GM21526 (cell line): Measurements from ENCODE around the gene YWHAB.

ENCODE experiments used
- ATAC-seq: cut with Tn5 transposase; IDR thresholded peaks from one replicate; pipeline ENCODE4 v1.9.1; 2021; ENCODE audit warnings: moderate library complexity; ENCODE audit not compliant: unreplicated experiment, low FRiP score

Gene YWHAB

DNA sequence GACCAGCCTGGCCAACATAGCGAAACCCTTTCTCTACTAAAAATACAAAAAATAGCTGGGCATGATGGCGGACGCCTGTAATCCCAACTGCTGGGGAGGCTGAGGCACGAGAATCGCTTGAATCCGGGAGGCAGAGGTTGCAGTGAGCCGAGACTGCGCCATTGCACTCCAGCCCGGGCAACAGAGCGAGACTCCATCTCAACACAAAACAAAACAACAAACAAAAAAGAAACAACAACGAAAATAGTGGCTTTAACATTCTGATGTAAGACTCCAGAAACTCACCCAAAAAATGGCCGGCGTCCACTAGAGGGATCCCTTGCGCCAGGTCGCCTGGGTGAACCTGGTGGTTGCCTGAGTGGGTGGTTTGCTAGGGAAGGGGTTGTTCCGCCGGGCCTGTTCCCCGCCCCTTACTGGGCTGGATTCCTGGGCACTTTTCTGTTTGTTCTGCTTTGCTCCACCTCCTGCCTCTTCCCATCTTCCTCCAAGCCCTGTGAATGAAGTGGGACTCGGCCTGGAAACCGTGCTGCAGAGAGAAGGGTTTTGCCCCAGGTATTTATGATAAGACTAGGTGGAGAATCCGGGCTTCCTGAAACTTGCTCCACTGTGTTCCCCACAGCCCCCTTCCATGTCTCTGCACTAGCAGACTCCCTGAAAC is 25.9 kb downstream of the YWHAB start:
- ATAC-seq = no peak

- ATAC-seq = no peak
Measured at GRCh38 chr20:44912189-44912588, 26.7 kb downstream of the YWHAB start.

GRCh38 chr20:44914924-44915323 is 29.4 kb downstream of the YWHAB start:
- no peak for ATAC-seq

GRCh38 chr20:44916586-44916985 is 31.1 kb downstream of the YWHAB start:
- ATAC-seq = no peak

DNA sequence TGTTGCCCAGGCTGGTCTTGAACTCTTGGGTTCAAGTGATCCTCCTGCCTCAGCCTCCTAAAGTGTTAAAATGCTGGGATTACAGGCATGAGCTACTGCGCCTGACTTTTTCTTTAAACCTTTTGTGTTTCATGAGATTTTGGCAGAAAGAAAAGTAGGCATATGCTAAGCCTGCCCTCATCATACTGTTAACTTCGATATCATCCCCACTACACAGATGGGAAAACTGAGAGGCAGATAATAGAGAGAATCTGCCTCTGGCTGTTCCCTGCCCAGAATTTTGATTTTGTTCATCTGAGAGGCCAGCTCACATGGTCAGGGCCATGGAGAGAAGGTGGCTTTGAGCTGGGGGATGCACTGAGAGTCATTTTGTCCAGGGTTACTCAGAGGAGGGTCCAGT is 31.9 kb downstream of the YWHAB start:
- ATAC-seq = no peak

DNA sequence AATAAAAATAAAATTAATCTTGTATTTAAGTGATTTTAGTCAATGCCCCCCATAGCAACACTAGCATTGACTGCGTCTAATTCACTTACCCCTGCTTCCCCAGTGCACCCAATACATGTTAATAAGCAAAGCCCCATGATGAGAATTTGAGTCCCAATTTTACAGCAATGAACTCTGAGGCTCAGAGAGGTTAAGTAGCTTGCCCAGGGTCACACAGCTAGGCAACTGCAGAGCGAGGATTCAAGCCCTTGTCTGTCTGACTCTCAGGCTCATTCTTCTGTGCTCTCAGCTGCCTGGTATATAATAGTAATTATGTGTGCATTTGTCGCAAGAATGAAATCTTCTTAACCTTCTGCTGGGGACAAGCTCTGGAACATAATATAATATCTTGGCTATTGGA is 32.8 kb downstream of the YWHAB start:
- no peak for ATAC-seq

GRCh38 chr20:44918761-44919160 is 33.3 kb downstream of the YWHAB start:
- ATAC-seq = no peak

DNA sequence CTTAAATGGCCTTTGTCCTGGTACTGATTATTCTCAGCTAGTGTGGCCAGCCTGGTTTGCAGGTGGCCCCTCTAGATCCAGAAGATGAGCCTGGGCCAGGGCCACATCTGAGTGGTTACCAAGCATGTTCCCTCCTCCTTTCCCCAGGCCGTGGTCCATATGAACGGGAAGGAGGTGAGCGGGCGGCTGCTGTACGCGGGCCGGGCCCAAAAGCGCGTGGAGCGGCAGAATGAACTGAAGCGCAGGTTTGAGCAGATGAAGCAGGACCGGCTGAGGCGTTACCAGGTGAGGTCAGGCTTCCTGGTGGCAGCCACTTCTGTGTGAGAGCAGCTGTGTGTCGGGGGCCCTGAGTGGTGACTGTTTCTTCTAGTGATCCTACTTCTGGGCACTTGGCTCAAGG is 35.9 kb downstream of the YWHAB start:
- ATAC-seq = no peak

GRCh38 chr20:44924541-44924940 is 39.0 kb downstream of the YWHAB start:
- no peak for ATAC-seq

GRCh38 chr20:44928595-44928994 is 43.1 kb downstream of the YWHAB start:
- no peak for ATAC-seq

DNA sequence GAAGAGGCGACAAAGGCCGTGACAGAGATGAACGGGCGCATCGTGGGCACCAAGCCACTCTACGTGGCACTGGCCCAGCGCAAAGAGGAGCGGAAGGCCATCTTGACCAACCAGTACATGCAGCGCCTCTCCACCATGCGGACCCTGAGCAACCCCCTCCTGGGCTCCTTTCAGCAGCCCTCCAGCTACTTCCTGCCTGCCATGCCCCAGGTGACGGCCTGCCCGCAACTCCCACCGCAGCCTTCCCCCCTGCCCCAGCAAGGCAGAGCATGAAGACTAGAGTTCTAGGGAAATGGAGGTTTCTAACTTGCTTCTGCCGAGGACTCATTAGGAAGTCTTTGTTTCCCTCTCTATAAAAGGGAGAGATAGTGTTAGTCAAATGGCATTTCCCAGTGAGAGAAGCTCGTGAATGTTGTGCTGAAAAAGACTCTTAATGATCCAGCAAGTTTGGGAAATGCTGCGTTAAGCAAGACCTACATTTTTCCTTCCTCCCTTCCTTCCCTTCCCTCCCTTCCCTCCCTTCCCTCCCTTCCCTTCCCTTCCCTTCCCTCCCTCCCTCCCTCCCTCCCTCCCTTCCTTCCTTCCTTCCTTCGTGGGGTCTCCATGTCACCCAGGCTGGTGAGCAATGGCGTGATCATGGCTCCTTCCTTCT is 45.1 kb downstream of the YWHAB start:
- ATAC-seq = no peak

- no peak for ATAC-seq
Measured at GRCh38 chr20:44931911-44932310, 46.4 kb downstream of the YWHAB start.

GRCh38 chr20:44932916-44933315 is 47.4 kb downstream of the YWHAB start:
- ATAC-seq = no peak

DNA sequence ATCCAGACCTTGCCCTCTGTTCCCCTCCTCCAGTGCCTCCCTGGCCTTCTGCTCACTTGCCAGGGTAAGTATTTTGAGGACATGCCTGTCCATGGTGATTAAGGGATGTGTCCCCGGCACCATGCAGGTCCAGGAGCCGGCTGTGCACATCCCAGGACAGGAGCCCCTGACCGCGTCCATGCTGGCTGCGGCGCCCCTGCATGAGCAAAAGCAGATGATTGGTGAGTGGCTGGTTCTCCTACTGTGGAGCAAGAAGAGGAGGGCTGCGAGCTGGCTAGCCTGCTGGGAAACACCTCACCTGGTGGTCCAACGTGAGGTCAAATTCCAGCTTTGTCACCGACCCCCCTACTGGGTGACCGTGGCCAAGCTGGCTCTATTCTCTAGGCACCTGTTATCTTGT is 51.0 kb downstream of the YWHAB start:
- ATAC-seq = no peak

DNA sequence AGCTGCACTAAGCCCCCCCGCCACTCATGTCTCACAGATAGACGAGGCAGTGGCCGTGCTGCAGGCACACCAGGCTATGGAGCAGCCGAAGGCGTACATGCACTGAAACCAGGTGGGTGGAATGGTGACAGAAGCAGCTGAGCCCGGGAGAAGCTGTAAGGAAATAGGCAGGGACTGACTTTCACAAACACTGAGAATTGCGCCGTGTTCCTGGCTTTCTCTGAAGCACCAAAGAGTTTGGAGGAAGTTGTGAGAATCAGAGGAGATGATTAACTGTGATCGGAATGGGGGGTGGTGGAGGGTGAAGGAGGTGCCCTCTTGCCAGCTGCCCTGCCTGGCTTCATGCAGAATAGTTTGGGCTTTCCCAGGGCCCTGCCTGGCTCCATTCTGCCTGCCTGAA is 53.1 kb downstream of the YWHAB start:
- no peak for ATAC-seq

DNA sequence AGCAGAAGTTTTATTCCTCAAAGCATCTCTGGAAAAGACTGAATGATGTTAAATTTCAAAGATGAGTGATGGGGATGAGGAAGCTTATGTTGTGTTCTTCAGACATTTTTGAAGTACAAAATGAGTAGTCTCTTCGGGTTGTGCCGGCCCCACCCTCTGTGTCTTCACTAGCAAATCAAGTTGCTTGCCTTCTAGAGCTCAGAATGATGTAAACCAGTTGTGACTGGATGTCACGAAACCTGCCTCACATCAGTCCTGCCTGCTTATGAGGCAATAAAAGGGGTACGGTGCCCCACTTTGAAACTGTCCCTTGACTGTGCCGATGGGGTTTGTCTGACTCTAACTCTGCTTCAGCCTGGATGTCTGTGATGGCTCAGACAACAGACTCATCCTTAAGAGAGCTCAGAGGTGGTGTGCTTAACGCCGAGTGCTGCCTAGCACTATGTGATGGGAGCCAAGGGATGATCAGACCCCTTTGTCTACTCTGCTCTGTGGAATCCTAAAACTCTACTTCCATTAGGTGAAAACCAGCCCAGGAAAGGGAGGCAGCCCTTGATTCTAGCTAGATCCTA is 55.7 kb downstream of the YWHAB start:
- no peak for ATAC-seq

DNA sequence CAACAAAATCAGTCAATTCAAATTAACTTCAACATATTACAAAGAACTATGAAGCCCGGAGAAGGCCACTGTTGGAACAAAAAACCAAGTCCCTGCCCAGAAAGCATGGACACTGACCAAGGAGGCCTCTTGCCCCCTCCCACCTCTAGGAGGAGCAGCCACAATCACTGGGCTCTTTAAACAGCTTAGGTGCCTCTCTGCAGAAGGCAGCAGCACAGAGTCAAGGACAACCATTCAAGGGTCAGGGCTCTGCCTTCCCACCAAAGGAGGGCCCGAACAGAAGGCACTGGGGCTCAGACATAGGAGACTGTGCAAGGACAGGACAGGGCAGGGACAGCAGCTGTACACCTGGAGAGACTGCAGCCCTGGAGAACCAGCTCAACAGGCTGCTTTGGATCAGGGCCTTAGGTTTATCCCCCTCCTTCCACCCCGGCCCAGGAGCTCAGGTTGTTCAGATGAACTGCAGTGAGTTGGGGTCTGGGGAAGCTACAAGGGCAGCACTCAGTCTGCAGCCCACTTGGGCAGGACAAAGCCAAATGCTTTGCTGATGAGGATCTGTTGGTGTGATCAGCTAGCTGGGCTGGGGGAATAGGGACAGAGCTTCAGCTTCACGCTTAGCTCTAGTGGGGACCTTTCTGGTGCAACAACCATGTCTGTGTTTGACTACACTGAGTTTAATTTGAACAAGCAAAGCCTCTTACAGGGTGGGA is 56.9 kb downstream of the YWHAB start:
- no peak for ATAC-seq

DNA sequence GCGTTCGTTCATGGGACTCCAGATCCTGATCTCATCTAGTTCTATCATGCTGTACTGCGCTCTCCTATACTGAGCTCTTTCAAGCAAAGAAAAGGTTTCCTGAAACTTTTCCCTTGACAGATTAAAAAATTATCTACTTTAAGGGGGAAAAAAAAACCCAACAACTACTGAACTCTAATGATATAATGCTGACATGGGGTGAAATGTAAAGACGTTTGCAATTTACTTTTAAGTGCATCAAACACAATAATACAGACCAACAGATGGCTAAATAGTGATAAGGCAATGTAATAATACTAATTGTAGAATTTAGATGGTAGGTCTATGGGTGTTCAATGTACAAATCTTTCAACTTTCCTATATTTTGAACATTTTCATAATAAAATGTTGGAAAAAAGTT is 58.3 kb downstream of the YWHAB start:
- ATAC-seq = no peak

GRCh38 chr20:44945261-44945660 is 59.8 kb downstream of the YWHAB start:
- ATAC-seq = no peak

- no peak for ATAC-seq
Measured at GRCh38 chr20:44946271-44946852, 60.9 kb downstream of the YWHAB start.

DNA sequence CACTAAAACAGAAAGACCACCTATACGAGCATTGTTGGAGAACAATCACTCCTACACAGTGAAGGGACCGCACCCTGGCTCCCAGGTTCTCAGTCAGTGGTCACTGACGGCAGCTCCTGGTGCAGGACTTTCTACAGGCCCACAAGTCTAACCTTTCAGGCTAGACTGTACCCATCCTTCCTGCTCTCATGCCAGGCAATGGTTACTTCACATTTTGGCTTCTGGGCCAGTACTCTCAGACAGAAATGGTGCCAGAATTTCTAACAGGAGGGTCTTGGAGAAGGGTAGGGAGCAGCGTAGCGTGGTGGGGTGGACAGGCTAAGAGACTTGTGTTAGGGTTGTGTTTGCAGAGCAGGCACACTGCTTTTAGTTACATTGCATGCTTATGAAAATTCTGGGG is 62.6 kb downstream of the YWHAB start:
- ATAC-seq = no peak
